SU-DHL-6 (cell line): ENCODE data around the gene ZXDB.
"Not testable (repeated sequence)": the region's sequence is repeated elsewhere in the genome, so short reads cannot be mapped to it uniquely, and the experiment has no call there.

Source experiments
- H2AFZ ChIP-seq: fragments of 200-600 bp; sonication (generic); 2 replicates; pipeline ENCODE4 v1.6.1; 2014; ENCODE audit warnings: low read depth, mild to moderate bottlenecking, moderate library complexity, mixed read lengths, antibody characterized with exemption, low read length; ENCODE audit not compliant: severe bottlenecking
- H3F3A ChIP-seq: fragments of 200-600 bp; shearing (Covaris generic); 2 replicates; pipeline ENCODE4 v1.6.0; 2016; ENCODE audit warnings: antibody characterized with exemption, mild to moderate bottlenecking; ENCODE audit not compliant: insufficient read depth
- H3K27ac ChIP-seq: fragments of 200-600 bp; sonication (generic); 2 replicates; pipeline ENCODE4 v1.5.1; 2016; ENCODE audit warnings: low read depth, mild to moderate bottlenecking, low read length, moderate library complexity, mixed read lengths
- H3K27me3 ChIP-seq: fragments of 200-600 bp; sonication (generic), shearing (Covaris generic); 2 replicates; pipeline ENCODE4 v1.6.0; 2014; ENCODE audit warnings: mild to moderate bottlenecking, low read length
- H3K36me3 ChIP-seq: fragments of 200-600 bp; sonication (generic); 2 replicates; pipeline ENCODE4 v1.6.1; 2014; ENCODE audit warnings: mild to moderate bottlenecking, low read length, mixed read lengths
- H3K4me2 ChIP-seq: fragments of 300-600, 200-600 bp; shearing (Covaris generic), sonication (generic); 2 replicates; pipeline ENCODE4 v1.6.0; 2014; ENCODE audit warnings: low read length, low read depth, mild to moderate bottlenecking; ENCODE audit not compliant: poor library complexity, severe bottlenecking
- H3K4me3 ChIP-seq: fragments of 200-600 bp; sonication (generic); 2 replicates; pipeline ENCODE4 v1.5.1; 2014; ENCODE audit warnings: antibody characterized with exemption, low read length, mild to moderate bottlenecking, mixed read lengths; ENCODE audit not compliant: insufficient read depth, poor library complexity, severe bottlenecking
- H3K79me2 ChIP-seq: fragments of 200-600 bp; sonication (generic); 2 replicates; pipeline ENCODE4 v1.6.1; 2014; ENCODE audit warnings: mild to moderate bottlenecking, low read length, moderate library complexity; ENCODE audit not compliant: insufficient read depth
- H3K9ac ChIP-seq: fragments of 200-600 bp; sonication (generic); 2 replicates; pipeline ENCODE4 v1.7.0; 2014; ENCODE audit warnings: mild to moderate bottlenecking, low read length
- H3K9me2 ChIP-seq: fragments of 200-600 bp; sonication (generic); replicated peaks from 2 replicates; pipeline ENCODE4 v1.6.1; 2014; ENCODE audit warnings: low read length; ENCODE audit not compliant: insufficient read depth
- H3K9me3 ChIP-seq: fragments of 200-600 bp; sonication (generic); 2 replicates; pipeline ENCODE4 v1.6.1; 2014; ENCODE audit warnings: low read length, mixed read lengths; ENCODE audit not compliant: insufficient read depth
- H4K20me1 ChIP-seq: fragments of 200-600 bp; sonication (generic); 2 replicates; pipeline ENCODE4 v1.6.1; 2014; ENCODE audit warnings: low read depth, mild to moderate bottlenecking, antibody characterized with exemption, low read length, moderate library complexity, mixed read lengths
- CTCF ChIP-seq: fragments of 200-600 bp; sonication (generic); IDR thresholded peaks from one replicate; pipeline ENCODE4 v1.5.1; 2017; ENCODE audit warnings: antibody characterized with exemption, mild to moderate bottlenecking, low read length, moderate library complexity; ENCODE audit not compliant: insufficient read depth, poor library complexity, severe bottlenecking
- EZH2phosphoT487 ChIP-seq: fragments of 200-600 bp; sonication (generic), shearing (Covaris generic); conservative IDR thresholded peaks from 2 replicates; pipeline ENCODE4 v1.6.1; 2018; ENCODE audit warnings: mild to moderate bottlenecking, antibody characterized with exemption, low read length, moderate library complexity, mixed read lengths

The ZXDB gene

DNA sequence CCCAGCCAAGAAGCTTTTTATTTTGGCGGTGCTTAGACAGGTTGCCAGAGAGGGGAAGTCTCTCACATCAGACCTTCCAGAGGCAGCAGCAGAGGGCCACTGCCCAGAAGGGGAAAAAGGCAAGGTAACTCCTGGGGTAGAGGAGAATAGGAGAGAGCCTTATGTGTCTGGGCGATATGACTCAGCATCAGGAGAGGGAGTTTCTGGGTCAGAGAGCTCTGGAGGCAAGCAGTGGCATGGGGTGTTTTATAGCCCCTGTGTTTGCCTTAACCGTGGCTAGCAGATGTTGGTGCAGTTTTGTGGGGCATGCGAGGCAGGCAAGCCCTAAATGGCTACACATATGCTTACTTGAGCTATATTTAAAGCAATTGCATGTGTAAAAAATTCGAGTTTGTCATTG, 8.3 kb upstream of the ZXDB start:
- Histone ChIP-seq H3K27ac (no peak overlapping the region), H3K9ac (no peak overlapping the region), H3K27me3 (no peaks in the 10 kb centered on the region), H3K9me2 (no peaks in the 10 kb centered on the region), H3K36me3 (no peaks in the 10 kb centered on the region), H3K4me2 (no peak overlapping the region), H3F3A (no peaks in the 10 kb centered on the region), H4K20me1 (no peaks in the 10 kb centered on the region), H3K9me3 (no peaks in the 10 kb centered on the region), H2AFZ (no peak overlapping the region), H3K79me2 (no peaks in the 10 kb centered on the region), H3K4me3 (no peak overlapping the region)
- TF ChIP-seq EZH2phosphoT487 (no peak), CTCF (no peak)

GRCh38 chrX:57586360-57586759, 5.5 kb upstream of the ZXDB start:
- Histone ChIP-seq H3K9me3 (no peaks in the 10 kb centered on the region), H3F3A (no peaks in the 10 kb centered on the region), H2AFZ (no peak overlapping the region), H3K9me2 (no peaks in the 10 kb centered on the region), H3K4me3 (no peak overlapping the region), H3K9ac (no peak overlapping the region), H3K27ac (no peak overlapping the region), H3K4me2 (no peak overlapping the region), H3K79me2 (no peaks in the 10 kb centered on the region), H3K27me3 (no peaks in the 10 kb centered on the region), H4K20me1 (no peaks in the 10 kb centered on the region), H3K36me3 (no peaks in the 10 kb centered on the region)
- TF ChIP-seq CTCF, result no peak
- no peak for TF ChIP-seq EZH2phosphoT487

GRCh38 chrX:57587062-57587461, 4.7 kb upstream of the ZXDB start:
- Histone ChIP-seq H3K27me3 (no peaks in the 10 kb centered on the region), H3K27ac (no peak overlapping the region), H4K20me1 (no peaks in the 10 kb centered on the region), H3K9ac (no peak overlapping the region), H3K4me3 (no peak overlapping the region), H3K9me3 (no peaks in the 10 kb centered on the region), H3K9me2 (no peaks in the 10 kb centered on the region), H3K4me2 (no peak overlapping the region), H3K36me3 (no peaks in the 10 kb centered on the region), H2AFZ (no peak overlapping the region), H3K79me2 (no peaks in the 10 kb centered on the region), H3F3A (no peaks in the 10 kb centered on the region)
- TF ChIP-seq EZH2phosphoT487 (no peak), CTCF (no peak)

GRCh38 chrX:57587607-57588006, 4.2 kb upstream of the ZXDB start:
- Histone ChIP-seq H3K9me3 (no peaks in the 10 kb centered on the region), H3K4me2 (no peak overlapping the region), H3K9me2 (no peaks in the 10 kb centered on the region), H2AFZ (no peak overlapping the region), H3F3A (no peaks in the 10 kb centered on the region), H3K4me3 (no peak overlapping the region), H3K9ac (no peak overlapping the region), H3K27me3 (no peaks in the 10 kb centered on the region), H3K79me2 (no peaks in the 10 kb centered on the region), H4K20me1 (no peaks in the 10 kb centered on the region), H3K27ac (no peak overlapping the region), H3K36me3 (no peaks in the 10 kb centered on the region)
- TF ChIP-seq CTCF (no peak), EZH2phosphoT487 (no peak)

- H3K79me2 ChIP-seq, result peaks cover 28% of the 10 kb centered on the region
- peak overlapping the region; percentile 51 for H3K4me3 ChIP-seq
- H2AFZ ChIP-seq, H3K36me3 ChIP-seq, H3K9me3 ChIP-seq, H3F3A ChIP-seq, H3K9me2 ChIP-seq, H3K27me3 ChIP-seq, H4K20me1 ChIP-seq: not testable (repeated sequence)
- H3K4me2 ChIP-seq, result peak overlapping the region; percentile 44
- peak overlapping the region; percentile 53 for H3K9ac ChIP-seq
- peak overlapping the region; percentile 29; the same call in 1 of the 2 replicates for H3K27ac ChIP-seq
Measured at GRCh38 chrX:57592160-57592893, 516 bp downstream of the ZXDB start.
